Glutamatergic neuron (in vitro differentiated cells): Measurements from ENCODE around the gene GK. TPM values are rescaled to one million over a fixed set of nuclear protein-coding genes. Genes with fewer than 3 reads are reported as not detected.

ENCODE experiments used
- DNase-seq: peaks from one replicate; pipeline ENCODE4 v3.0.0; 2022
- H3K27ac Mint-ChIP-seq: one replicate; pipeline ENCODE4 v1.8.0; 2020; ENCODE audit warnings: mild to moderate bottlenecking, mixed read lengths, inconsistent platforms; ENCODE audit not compliant: unreplicated experiment
- H3K27me3 Mint-ChIP-seq: one replicate; pipeline ENCODE4 v1.8.0; 2020; ENCODE audit warnings: mild to moderate bottlenecking, moderate library complexity, mixed read lengths, inconsistent platforms; ENCODE audit not compliant: unreplicated experiment
- H3K36me3 Mint-ChIP-seq: one replicate; pipeline ENCODE4 v1.8.0; 2020; ENCODE audit warnings: mild to moderate bottlenecking, mixed read lengths, inconsistent platforms; ENCODE audit not compliant: unreplicated experiment
- H3K4me1 Mint-ChIP-seq: one replicate; pipeline ENCODE4 v1.8.0; 2020; ENCODE audit warnings: mild to moderate bottlenecking, low read depth, mixed read lengths, inconsistent platforms; ENCODE audit not compliant: unreplicated experiment
- H3K4me3 Mint-ChIP-seq: one replicate; pipeline ENCODE4 v1.8.0; 2020; ENCODE audit warnings: mild to moderate bottlenecking, mixed read lengths, inconsistent platforms; ENCODE audit not compliant: unreplicated experiment
- H3K9me3 Mint-ChIP-seq: one replicate; pipeline ENCODE4 v1.8.0; 2020; ENCODE audit warnings: mild to moderate bottlenecking, moderate library complexity, mixed read lengths, inconsistent platforms; ENCODE audit not compliant: unreplicated experiment
- total RNA-seq: library from RNA; stranded (reverse); fragmentation: NEBNext Ultra II Directional; extraction: Animal tissue kit (Norgen Biotek cat#: 25700); gene quantifications from one replicate; pipeline ENCODE4 v1.2.1, GENCODE V29; 2021; ENCODE audit not compliant: unreplicated experiment
- TF ChIP-seq, protein P1 (sequence below): fragments of 200-600 bp; sonication (generic); IDR thresholded peaks from one replicate; pipeline ENCODE4 v1.5.0; 2021; ENCODE audit not compliant: partially characterized antibody, unreplicated experiment

Gene GK
- total RNA-seq, 1 donor from 2014 or later = 2.0 TPM

DNA sequence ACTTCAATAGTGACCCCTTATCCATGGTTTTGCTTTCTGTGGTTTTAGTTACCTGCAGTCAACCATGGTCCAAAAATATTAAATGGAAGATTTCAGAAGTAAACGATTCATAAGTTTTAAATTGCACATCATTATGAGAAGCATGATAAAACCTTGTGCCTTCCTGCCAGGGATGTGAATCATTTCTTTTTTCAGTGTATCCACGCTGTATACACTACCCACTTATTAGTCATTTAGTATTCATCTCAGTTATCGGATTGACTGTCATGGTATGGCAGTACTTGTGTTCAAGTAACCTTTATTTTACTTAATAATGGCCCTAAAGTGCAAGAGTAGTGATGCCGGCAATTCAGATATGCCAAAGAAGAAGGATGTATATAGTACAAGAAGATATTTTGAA lies 38.0 kb upstream of the GK start:
- TF ChIP-seq, protein P1, sequence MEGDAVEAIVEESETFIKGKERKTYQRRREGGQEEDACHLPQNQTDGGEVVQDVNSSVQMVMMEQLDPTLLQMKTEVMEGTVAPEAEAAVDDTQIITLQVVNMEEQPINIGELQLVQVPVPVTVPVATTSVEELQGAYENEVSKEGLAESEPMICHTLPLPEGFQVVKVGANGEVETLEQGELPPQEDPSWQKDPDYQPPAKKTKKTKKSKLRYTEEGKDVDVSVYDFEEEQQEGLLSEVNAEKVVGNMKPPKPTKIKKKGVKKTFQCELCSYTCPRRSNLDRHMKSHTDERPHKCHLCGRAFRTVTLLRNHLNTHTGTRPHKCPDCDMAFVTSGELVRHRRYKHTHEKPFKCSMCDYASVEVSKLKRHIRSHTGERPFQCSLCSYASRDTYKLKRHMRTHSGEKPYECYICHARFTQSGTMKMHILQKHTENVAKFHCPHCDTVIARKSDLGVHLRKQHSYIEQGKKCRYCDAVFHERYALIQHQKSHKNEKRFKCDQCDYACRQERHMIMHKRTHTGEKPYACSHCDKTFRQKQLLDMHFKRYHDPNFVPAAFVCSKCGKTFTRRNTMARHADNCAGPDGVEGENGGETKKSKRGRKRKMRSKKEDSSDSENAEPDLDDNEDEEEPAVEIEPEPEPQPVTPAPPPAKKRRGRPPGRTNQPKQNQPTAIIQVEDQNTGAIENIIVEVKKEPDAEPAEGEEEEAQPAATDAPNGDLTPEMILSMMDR = no peak
- no peaks in the 10 kb centered on the region for H3K4me1 Mint-ChIP-seq
- no peaks in the 10 kb centered on the region for H3K36me3 Mint-ChIP-seq
- H3K9me3 Mint-ChIP-seq = no peaks in the 10 kb centered on the region
- no peak for DNase-seq
- no peaks in the 10 kb centered on the region for H3K27me3 Mint-ChIP-seq
- H3K27ac Mint-ChIP-seq = no peak overlapping the region
- no peak overlapping the region for H3K4me3 Mint-ChIP-seq

DNA sequence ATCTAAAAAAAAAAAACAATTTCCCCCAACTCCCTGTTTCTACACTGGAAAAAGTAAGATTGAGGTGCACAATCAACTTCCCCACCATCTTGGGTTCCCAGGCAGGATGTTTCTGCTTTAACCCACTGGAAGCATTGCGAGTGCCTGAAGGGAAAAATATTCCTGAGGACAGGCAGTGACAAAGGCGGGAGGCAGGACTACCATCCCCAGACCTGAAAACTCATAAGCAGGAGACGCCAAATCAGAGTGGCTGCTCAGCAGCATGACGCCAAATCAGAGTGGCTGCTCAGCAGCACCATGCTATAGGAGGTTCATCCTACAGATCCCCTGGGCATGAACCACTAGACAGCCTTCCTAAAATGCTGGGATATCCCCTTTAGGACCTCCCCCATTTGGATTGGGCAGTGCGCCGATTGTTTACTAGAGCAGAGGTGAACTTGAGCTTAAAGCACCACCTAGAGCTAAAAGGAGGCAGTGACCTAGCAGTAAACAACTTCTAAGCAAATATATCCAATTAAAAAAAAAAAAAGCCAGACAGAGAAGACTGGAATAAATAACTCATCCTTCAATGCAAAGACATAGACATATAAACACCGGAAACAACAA lies 35.0 kb upstream of the GK start:
- Mint-ChIP-seq H3K4me1 (no peaks in the 10 kb centered on the region), H3K36me3 (no peaks in the 10 kb centered on the region), H3K9me3 (peaks cover 1% of the 10 kb centered on the region), H3K27me3 (no peaks in the 10 kb centered on the region), H3K27ac (no peak overlapping the region), H3K4me3 (no peak overlapping the region)
- TF ChIP-seq, protein P1 = no peak
- no peak for DNase-seq

DNA sequence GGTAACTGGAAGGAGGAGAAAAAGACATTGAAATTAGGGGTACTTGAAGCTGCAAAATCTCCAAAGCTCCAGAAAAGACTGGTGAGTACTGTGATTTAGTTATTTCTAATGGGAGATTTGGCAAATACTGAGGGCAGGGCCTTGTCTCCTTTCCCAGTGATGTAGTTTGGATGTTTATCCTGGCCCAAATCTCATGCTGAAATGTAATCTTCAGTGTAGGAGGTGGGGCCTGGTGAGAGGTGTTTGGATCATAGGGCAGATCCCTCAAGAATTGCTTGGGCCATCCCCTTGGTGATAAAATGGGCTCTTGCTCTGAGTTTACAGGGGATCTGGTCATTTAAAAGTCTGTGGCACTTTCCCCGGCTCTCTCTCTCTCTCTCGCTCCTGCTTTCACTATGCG lies 33.1 kb upstream of the GK start:
- TF ChIP-seq, protein P1 = no peak
- Mint-ChIP-seq H3K36me3 (no peaks in the 10 kb centered on the region), H3K4me1 (no peaks in the 10 kb centered on the region), H3K9me3 (peaks cover 1% of the 10 kb centered on the region), H3K27ac (no peak overlapping the region), H3K27me3 (no peaks in the 10 kb centered on the region), H3K4me3 (no peak overlapping the region)
- DNase-seq = no peak

DNA sequence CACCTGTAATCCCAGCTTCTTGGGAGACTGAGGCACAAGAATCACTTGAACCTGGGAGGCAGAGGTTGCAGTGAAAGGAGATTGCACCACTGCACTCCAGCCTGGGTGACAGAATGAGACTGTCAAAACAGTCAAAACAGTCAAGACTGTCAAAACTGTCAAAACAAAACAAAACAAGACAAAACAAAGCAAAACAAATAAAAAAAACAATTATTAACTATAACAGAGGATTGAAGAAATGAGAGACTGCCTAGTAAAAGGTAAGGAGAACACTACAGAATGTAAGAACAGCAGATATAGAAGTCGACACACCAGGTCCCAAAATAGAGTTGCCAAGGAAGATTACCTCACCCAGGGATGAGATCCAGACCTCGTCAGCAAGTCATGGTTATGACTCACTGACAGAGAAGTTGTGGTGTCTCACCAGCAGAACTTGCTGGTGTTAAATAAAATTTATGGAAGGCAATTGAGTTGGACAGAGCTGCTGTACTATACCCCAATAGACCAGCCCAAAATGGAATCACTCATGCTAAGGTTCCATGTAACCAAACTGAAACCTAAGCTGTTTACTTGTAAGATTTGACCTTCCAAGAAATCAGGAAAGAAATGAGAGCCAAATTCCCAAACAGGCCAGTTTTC lies 32.1 kb upstream of the GK start:
- TF ChIP-seq, protein P1 = no peak
- H3K4me1 Mint-ChIP-seq = no peaks in the 10 kb centered on the region
- H3K27ac Mint-ChIP-seq = no peak overlapping the region
- H3K27me3 Mint-ChIP-seq = no peaks in the 10 kb centered on the region
- H3K4me3 Mint-ChIP-seq = no peak overlapping the region
- H3K36me3 Mint-ChIP-seq = no peaks in the 10 kb centered on the region
- DNase-seq = no peak
- H3K9me3 Mint-ChIP-seq = peaks cover 1% of the 10 kb centered on the region

DNA sequence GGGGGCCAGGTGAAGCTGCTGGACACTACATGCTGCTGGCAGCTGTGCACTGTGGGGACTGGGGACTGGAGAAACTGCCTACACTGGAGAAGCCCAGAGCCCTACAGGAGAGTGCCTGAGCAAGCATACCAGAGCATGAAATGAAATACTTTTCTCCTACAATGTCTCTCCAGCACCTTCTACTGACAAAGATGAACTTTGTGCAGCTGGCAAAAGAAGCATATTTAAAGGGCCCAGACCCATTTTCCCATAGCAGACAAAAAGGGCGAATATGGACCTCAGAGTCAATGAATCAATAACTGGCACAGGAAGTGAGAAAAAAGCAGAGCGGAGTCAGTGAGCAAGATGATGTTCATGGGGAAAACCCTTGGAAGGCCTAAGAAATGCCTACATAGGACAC lies 30.9 kb upstream of the GK start:
- no peaks in the 10 kb centered on the region for H3K4me1 Mint-ChIP-seq
- H3K9me3 Mint-ChIP-seq = peaks cover 1% of the 10 kb centered on the region
- H3K36me3 Mint-ChIP-seq = no peaks in the 10 kb centered on the region
- TF ChIP-seq, protein P1 = no peak
- H3K27ac Mint-ChIP-seq = no peak overlapping the region
- H3K4me3 Mint-ChIP-seq = no peak overlapping the region
- DNase-seq = no peak
- no peaks in the 10 kb centered on the region for H3K27me3 Mint-ChIP-seq
